HG03103 (cell line): ENCODE results near the gene VPS29.
"Not testable (repeated sequence)": the region's sequence is repeated elsewhere in the genome, so short reads cannot be mapped to it uniquely, and the experiment has no call there.

Source experiments
- ATAC-seq: cut with Tn5 transposase; IDR thresholded peaks from one replicate; pipeline ENCODE4 v1.9.1; 2021; ENCODE audit warnings: low read depth; ENCODE audit not compliant: unreplicated experiment

Gene VPS29

DNA sequence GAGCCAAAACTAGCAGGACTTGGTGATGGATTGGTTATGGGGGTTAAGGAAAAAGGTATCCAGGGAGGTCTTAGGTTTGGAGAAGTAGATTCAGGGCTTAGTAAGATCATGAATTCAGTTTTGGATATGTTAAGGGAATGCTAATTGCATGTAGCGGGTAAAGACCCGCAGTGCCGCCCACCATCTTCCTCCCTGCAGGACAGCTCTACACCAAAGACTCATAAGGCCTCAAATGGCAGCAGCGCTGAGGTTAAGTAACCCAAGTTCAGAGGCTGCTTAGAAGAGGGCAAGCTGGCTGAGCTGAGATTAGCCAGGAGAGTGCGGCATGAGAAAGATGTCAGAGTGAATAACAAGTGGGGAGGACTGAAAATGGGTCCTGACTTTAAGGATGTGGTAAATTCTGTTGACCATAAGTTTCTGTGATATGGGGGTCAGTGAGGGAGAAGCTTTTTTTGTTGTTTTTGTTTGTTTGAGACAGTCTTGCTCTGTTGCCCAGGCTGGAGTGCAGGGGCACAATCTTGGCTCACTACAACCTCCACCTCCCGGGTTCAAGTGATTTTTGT, 26.4 kb upstream of the VPS29 start:
- no peak for ATAC-seq

DNA sequence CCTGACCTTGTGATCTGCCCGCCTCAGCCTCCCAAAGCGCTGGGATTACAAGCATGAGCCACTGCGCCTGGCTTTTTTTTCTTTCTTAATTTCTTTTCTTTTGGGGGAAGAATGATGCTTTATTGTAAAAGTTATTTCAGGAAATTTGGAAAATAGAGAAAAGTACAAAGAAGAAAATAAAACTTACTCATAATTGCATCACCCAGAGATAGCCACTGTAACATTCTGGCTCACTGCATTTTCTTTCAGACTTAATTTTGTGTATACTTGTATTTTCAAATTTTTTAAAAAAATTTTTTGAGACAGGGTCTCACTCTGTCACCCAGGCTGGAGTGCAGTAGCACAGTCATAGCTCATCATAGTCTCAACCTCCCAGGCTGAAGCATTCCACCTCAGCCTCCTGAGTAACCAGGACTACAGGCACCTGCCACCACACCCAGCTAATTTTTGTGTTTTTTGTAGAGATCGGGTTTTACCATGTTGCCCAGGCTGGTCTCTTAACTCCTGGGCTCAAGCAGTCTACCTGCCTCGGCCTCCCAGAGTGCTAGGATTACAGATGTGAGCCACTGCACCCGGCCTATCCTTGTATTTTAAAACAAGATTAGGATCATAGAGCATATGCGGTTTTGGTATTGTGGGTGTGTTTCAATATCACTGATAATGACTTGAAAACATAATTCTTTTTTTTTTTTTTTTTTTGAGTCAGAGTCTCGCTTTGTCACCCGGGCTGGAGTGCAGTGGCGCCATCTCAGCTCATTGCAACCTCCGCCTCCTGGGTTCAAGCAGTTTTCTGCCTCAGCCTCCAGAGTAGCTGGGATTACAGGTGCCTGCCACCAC, 19.2 kb upstream of the VPS29 start:
- not testable (repeated sequence) for ATAC-seq

DNA sequence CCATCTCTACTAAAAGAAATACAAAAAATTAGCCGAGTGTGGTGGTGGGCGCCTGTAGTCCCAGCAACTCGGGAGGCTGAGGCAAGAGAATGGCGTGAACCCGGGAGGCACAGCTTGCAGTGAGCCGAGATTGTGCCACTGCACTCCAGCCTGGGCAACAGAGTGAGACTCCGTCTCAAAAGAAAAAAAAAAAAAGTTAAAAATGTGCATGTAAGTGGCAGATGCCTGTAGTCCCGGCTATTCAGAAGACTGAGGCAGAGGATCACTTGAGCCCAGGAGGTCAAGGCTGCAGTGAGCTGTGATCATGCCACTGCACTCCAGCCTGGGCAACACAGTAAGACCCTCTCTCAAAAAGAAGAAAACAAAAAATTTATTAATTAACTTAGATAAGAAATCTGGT, 16.1 kb upstream of the VPS29 start:
- not testable (repeated sequence) for ATAC-seq

DNA sequence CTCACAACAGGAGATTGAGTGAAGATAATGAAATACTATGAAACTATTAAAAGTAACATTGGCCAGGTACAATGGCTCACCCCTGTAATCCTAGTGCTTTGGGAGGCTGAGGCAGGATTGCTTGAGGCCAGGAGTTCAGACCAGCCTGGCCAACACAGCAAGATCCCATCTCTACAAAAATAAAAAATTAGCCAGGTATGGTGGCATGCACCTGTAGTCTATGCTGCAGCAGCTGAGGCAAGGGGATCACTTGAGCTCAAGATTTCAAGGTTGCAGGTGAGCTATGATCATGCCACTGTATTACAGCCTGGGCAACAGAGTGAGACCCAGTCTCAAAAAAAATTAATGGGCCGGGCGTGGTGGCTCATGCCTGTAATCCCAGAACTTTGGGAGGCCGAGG, 15.1 kb upstream of the VPS29 start:
- ATAC-seq: no peak

DNA sequence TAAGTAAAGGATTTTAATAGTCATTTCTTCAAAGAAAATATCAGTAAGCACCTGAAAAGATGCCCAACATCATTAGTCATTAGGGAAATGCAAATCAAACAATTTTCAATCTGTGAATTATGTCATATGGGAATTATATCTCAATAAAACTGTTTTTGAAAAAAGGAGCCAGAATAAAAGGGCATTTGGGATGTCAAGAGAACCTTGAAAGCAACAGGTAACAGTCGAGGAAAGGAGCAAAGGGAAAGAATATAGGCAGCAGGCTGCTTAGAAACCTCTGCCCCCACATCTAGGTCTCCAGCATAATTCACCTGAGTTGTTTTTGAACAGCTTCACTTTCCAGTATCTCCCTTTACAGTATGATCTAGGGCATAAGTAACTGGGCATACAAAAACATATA, 12.5 kb upstream of the VPS29 start:
- ATAC-seq: no peak

DNA sequence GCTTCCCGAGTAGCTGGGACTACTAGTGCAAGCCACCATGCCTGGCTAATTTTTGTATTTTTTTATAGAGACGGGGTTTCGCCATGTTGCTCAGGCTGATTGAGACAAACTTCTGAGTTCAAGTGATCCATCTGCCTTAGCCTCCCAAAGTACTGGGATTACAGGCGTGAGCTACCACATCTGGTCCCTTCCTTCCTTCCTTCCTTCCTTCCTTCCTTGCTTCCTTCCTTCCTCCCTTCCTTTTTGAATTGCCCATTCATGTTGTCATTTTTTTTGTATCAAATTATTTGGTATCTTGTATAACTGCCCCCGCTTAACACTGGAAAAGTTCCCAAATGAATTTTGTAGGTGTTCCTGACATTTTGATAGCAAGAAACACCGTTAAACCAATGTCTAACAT, 11.9 kb upstream of the VPS29 start:
- no peak for ATAC-seq

DNA sequence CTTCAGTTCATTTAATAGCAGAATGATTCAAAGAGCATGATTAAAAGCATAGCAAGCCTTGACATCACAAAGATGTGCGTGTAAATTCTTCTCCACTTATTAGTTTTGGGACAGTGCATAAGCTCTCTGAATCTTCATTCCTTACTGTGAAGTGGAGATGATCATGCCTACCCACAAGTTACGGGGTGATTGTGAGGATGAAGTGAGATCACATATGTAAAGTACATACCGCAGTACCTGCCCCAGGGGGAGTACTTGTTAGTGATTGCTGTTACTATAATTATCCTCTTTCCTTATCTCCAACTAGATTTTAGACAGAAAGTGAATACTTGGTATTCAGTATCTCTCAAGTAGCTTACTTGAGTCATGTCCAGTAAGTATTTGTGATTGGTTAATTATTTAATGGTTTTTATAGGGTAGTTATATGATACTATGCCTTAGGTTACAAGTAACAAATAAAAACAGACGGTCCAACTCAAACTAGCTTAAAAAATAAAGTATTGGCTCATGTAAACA, 6.2 kb upstream of the VPS29 start:
- no peak for ATAC-seq

DNA sequence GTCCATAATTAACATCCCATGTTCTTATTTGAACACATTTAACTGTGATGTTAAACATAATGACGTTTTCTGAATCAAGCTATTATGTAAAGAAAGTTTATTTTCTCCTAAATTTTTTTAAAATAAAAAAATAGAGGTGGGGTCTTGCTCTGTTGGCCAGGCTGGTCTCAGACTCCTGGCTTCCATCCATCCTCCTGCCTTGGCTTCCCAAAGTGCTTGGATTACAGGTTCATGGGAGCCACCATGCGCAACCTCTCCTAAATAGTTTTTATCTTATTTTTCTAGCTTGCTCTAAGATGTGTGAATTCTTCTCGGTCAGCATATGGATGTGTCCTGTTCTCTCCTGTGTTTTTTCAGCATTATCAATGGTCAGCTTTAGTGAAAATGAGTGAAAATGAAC, 3.4 kb upstream of the VPS29 start:
- no peak for ATAC-seq

DNA sequence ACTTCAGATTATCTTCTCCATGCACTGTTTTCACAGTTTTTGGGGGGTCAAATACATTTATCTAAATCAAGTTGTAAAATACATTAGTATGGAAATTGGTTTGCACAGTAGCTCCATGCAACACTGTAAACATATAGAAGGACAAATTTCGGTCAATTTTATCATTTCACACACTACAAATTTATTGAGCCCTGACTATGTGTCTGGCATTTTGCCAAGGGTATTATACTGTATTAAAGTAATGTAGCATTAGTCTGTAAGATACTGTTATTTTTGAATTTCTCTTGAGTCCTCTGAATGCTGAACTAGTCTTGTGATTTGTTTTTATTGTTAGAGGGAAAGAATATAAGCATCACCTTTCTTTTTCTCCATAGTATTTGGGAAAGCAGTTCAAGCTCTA, 1.5 kb upstream of the VPS29 start:
- ATAC-seq: no peak

DNA sequence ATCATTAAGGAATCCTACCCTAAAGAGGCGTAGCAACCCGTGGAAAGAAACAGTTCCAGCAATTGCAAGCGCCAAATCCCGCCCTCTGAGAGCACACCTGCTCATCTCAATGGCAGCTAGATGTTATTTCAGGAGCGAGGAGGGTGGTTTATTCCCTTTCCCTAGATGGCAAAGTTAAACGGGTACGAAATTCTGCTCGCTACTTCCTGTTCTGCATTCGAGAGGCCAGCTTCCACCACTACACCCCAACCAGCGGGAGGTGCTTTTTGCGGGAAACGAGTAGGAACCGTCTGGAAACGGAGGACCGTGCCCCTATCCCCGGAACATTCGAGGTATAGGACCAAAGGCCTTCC, 536 bp downstream of the VPS29 start:
- ATAC-seq: peak; percentile 7

DNA sequence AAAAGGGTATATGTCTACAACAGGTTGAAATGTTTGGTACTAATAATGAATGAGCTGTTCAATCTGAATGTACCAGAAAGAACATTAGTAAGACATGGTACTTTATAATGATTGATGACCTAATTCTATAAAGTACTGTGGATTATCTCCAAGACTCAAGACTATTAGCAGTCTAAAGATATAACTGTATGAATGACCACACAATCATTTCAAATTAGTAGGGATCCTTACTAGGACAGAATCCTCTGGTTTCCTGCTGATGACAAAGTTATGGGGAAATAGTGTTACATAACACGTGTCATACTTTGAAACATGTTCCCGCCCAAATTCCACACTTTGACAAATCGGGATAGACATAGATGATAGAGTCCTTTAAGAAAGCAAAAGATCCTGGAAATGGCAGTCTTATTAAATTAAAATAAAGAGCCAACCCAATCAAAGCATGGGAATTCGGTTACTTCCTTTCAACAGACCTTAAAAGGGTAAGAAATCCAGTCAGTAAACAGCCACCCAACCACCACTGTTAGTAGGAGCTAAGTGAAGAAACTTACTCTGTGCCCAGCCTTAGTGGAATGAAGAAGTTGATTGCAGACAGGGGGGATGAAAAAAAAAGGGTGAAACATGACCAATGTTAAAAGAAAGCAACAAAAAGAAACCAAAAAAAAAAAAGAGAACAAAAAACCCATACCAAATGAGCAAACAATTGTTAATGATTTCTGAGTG, 2.8 kb downstream of the VPS29 start:
- ATAC-seq: no peak

DNA sequence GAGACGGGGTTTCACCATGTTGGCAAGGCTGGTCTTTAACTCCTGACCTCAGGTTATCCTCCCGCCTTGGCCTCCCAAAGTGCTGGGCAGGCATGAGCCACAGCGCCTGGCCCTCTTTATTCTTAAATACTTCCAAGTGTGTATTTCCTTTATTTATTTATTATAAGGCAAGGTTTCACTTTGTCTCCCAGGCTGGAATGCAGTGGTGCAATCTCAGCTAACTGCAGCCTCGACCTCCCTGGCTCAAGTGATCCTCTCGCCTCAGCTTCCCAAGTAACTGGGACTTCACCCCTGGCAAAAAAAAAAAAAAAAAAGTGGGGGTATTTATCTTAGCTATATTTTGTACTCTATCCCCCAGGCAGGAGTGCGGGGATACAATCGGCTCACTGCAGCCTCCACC, 26.5 kb downstream of the VPS29 start:
- no peak for ATAC-seq

DNA sequence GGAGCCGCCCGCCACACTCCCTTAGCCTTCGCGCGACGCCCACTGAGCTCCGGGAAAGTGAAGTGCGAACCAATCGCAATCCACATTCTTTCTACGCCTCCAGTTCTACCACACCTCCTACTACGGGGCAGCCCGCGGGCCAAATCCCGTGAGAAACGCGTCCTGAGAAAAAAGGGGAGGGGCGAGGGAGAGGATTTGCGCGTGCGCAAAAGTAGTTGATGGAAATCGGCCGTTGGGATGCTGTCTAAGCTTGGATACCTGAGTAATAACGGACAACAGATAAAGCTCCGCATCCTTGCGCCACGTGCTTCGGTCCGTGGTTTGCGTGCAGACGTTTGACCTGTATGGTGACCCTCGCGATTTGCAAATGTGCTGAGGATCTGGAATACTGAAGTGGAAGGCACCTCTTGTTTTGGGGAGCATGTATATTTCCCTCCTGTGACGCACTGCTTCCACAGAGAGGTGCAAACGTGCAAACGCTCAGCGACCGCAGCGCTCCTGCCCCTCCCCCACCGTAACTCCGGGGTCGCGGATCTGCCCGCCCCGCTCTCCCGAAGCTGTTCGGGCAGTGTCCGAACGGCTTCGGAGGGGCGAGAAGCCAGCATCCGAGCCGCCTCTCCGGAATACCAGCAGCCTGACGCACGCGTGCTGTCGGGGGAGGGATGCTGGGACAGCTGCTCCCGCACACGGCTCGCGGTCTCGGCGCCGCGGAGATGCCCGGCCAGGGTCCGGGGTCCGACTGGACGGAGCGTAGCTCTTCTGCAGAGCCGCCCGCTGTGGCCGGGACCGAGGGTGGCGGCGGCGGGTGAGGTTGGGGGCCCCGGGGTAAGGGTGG, 33.5 kb downstream of the VPS29 start, which contains the start of the genes FAM216A and GPN3:
Gene FAM216A, plus strand, starts transcription at position 632 of the 835 bp plus-strand sequence. Its CDS starts 31 bp downstream, at position 663.
Gene GPN3, minus strand, starts transcription at position 44 of the 835 bp plus-strand sequence. CDS start 54 bp downstream, outside the sequence.
- ATAC-seq: peak; percentile 71

DNA sequence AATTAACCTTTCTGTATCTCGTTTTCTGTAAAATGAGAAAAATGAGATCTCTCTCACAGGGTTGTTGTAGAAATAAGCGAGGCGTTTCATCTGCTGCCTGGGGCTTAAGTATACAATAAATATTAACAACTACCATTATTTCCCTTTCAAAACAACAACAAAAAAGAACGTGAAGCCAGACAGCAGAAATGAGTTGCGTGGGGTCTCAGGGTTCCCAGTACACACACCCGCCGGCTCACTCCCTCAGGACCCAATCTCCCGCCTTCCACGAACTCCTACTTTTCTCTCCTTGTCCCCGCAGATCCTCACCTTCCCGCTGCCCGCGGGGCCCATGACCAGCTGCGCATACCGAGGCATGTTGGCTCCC, 34.1 kb downstream of the VPS29 start:
- no peak for ATAC-seq

DNA sequence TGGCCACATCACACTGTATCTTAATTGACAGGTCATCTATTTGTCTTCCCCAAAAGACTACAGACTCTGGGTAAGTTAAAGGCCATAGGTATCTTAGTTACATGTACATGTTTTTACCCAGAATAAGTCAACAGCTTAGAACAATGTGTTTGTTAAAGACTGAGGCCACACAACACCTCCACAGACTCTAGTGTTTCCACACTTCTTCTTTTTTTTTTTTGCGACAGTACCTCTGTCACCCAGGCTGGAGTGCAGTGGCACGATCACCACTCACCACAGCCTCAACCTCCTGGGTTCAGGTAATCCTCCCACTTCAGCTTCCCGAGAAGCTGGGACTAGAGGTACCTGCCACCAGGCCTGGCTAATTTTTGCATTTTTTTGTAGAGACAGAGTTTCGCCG, 35.1 kb downstream of the VPS29 start:
- no peak for ATAC-seq

DNA sequence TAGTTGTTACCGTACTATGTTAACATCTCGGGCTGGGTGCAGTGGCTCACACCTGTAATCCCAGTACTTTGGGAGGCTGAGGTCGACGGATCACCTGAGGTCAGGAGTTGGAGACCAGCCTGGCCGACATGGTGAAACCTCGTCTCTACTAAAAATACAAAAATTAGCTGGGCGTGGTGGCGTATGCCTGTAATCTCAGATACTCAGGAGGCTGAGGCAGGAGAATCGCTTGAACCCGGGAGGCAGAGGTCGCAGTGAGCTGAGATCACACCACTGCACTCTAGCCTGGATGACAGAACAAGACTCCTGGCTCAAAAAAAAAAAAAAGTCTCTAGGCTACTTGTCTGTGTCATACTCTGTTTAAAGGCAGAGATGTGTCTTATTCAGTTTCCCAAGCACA, 36.1 kb downstream of the VPS29 start:
- ATAC-seq: not testable (repeated sequence)

DNA sequence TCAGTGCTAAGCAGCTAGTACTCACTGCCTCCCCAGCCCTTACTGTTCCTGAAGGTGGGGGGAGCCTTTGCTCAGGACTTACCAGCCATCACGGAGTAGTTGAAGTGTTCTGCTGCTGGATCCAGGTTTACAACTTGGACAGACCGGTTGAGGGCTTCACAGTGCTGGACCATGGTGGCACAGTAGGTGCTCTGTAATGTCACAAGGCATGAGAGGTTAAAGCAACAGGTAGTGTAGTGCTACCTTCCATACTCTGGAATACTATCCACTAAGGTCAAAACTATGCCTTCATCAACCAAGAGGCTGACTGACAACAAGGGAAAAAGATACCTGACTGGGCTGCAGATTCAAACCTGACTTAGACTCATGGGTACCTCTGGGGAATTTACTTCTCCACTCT, 36.9 kb downstream of the VPS29 start:
- no peak for ATAC-seq

DNA sequence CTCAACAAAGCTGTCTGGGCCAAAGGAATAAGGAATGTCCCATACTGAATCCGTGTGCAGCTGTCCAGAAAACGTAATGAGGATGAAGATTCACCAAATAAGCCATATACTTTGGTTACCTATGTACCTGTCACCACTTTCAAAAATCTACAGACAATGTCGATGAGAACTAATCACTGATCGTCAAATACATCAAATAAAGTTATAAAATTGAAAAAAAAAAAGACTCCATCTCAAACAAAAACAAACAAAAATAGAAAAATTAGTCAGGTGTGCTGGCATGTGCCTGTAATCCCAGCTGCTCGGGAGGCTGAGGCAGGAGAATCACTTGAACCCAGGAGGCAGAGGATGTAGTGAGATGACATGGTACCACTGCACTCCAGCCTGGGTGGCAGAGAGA, 40.7 kb downstream of the VPS29 start:
- not testable (repeated sequence) for ATAC-seq

DNA sequence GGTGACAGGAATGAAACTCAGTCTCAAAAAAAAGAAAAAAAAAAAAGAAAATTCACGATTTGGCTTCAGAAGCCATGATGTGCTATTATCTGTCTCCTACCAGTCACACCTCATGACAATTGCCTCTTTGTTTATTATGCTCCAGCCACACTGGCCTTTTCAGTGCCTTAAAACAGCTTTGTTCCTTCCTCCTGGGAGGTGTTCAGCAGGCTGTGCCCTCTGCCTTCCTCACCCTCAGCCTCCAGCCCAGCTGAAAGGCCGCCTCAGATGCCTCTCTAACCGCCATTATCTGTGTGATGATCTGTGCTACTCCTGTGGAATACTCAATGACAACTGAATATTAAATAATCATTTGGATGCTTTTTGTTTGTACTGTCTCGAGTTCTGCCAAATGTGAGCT, 43.2 kb downstream of the VPS29 start:
- ATAC-seq: no peak

DNA sequence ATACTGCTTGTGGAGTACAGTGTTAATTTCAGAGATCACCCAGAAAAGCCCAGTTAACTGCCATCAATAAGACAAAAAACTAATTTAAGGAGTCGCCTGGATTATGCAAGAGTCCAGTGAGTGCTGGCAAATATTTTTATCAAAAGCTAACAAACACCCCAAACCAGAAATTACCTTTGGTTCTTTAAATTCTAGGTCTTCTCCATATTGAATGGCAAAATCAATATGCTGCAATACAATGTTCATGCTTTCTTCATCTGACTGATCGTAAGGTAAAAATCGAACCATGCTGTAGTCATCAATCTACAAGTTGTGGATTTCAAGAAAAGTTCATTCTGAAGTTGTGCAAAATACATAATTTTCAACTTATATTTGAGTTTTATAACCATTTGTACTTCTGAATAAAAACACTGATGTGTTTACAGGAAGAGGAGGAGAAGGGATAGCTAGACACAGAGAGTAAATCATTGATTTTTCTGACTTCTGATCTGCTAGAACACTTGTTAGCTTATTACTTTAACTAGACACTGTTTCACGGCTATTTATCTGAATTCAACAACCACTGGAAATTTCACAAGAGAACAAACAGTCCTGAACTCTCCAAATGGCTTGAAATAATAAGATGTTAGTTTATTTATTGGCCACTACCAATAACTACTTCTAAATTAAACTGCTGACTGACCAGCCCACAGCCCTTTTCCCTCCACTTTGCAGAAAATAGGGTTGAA, 48.2 kb downstream of the VPS29 start:
- ATAC-seq: no peak
